ENCODE measurements around the gene DNAAF5. TPM values are rescaled to one million over a fixed set of nuclear protein-coding genes. Genes with fewer than 3 reads are reported as not detected.

The DNAAF5 gene
- total RNA-seq, 1 donor from 2014 or later: 20.5 TPM

DNA sequence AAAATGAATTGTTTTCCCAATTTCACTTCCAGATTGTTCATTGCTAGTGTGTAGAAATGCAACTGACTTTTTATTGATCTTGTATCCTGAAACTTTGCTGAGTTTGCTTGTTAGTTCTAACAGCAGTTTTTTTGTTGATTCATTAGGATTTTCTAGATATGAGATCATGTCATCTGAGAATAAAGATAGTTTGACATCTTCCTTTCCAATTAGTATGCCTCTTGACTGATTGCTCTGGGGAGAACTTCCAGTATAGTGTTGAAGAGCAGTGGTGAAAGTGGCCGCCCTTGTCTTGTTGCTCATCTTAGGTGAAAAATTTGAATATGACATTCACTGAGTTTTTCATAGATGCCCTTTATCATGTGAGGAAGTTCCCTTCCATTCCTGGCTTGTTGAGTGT is 93.8 kb downstream of the DNAAF5 start:
- peaks cover 7 to 56% of the 10 kb centered on the region in 2 donors for H3K4me1 ChIP-seq

GRCh38 chr7:821688-822087 is 95.2 kb downstream of the DNAAF5 start:
- peak overlapping the region; percentile 20 to 41 for H3K27ac ChIP-seq
- intact Hi-C loops (cut with DNase I): no loop called here

More for the DNA sequence above, 93.8 kb downstream of the DNAAF5 start:
- intact Hi-C loops (cut with DNase I): no loop called here
- H3K27ac ChIP-seq: no peak overlapping the region
- no peaks in the 10 kb centered on the region for H3K9me3 ChIP-seq
- no peak overlapping the region for H3K4me3 ChIP-seq
- no peaks in the 10 kb centered on the region for H3K27me3 ChIP-seq
- no peaks in the 10 kb centered on the region for H3K36me3 ChIP-seq
- no peak for TF ChIP-seq CTCF (IDR thresholded peaks at IDR 0.05)
- no peak for DNase-seq (ENCODE audit: low spot score in 2 of 2)

DNA sequence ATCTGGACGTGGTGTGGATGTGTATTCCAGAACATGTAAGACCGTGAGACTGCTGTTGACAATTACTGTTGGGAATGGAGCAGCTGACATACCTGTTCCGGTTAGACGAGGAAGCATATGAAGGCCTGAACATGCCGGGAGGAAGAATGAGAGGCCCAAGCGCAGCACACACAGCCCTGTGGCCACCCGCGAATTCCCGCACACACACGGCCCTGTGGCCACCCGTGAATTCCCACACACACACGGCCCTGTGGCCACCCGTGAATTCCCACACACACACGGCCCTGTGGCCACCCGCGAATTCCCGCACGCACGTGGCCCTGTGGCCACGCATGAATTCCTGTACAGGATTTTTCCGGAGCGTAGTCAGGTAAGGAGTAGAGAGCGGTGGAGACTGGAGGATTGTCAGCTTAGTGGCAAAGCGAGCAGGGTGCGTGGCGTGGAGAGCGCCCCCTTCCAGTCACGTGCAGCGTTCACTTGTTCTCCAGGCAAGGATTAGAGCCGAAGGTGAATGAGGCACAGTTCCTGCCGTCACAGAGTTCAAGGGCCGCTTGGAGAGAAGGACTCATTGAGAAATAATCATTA is 96.3 kb downstream of the DNAAF5 start:
- Histone ChIP-seq H3K9me3 (no peaks in the 10 kb centered on the region), H3K4me3 (no peak overlapping the region), H3K4me1 (peaks cover 6 to 55% of the 10 kb centered on the region in 2 donors), H3K36me3 (no peaks in the 10 kb centered on the region), H3K27me3 (no peaks in the 10 kb centered on the region), H3K27ac (peak overlapping the region in 1 of 2 donors; percentile 34)
- intact Hi-C loops (cut with DNase I): no loop called here
- DNase-seq (ENCODE audit: low spot score in 2 of 2): no peak
- no peak for TF ChIP-seq CTCF (IDR thresholded peaks at IDR 0.05)

More at GRCh38 chr7:821688-822087, 95.2 kb downstream of the DNAAF5 start:
- DNase-seq (ENCODE audit: low spot score in 2 of 2): no peak
- no peak for TF ChIP-seq CTCF (IDR thresholded peaks at IDR 0.05)
- H3K36me3 ChIP-seq: no peaks in the 10 kb centered on the region
- H3K9me3 ChIP-seq: no peaks in the 10 kb centered on the region
- H3K4me1 ChIP-seq: peaks cover 6 to 58% of the 10 kb centered on the region in 2 donors
- no peaks in the 10 kb centered on the region for H3K27me3 ChIP-seq
- H3K4me3 ChIP-seq: peak overlapping the region in 1 of 2 donors; percentile 18

DNA sequence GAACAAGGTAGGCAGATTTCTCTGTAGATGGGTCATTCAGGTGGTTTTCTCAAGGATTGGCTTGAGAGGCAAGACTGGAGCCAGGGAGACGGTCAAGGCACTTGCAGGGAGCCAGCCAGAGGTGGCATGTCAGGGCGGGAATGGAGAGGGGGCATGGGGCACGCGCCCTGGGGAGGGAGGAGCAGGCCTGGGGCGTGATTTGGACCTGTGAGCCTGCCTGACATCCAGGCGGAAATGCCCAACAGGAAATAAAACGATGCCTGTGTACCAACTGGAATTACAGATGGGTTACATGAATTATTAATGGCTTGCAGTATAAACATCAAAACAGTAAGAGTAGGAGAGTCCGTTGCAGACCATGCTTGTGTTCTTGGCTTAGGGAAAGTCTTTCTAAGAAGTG is 97.2 kb downstream of the DNAAF5 start:
- no peak for DNase-seq (ENCODE audit: low spot score in 2 of 2)
- H3K4me1 ChIP-seq: peaks cover 6 to 50% of the 10 kb centered on the region in 2 donors
- H3K27me3 ChIP-seq: no peaks in the 10 kb centered on the region
- no peaks in the 10 kb centered on the region for H3K36me3 ChIP-seq
- H3K4me3 ChIP-seq: no peak overlapping the region
- no peak for TF ChIP-seq CTCF (IDR thresholded peaks at IDR 0.05)
- H3K9me3 ChIP-seq: no peaks in the 10 kb centered on the region
- intact Hi-C loops (cut with DNase I): no loop called here
- H3K27ac ChIP-seq: peak overlapping the region; percentile 1 to 34

DNA sequence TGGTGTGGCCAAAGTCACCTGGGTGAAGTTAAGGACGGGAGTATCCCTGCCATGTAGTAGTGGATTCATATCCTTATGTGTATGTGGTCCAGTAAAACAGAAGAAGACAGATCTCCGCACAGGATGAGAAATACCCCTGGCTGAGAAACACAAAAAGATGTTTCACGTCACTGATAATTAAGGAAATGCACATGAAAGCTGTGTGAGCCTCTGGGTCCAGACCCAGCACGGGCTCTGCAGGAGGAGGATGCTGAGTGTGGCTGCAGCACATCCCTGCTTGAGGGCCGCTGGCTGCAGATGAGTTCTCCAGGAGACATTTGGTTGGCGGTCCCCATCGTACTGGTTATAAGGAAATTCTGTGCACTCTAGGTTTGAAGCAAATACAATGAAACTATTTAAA is 97.6 kb downstream of the DNAAF5 start:
- DNase-seq (ENCODE audit: low spot score in 2 of 2): no peak
- intact Hi-C loops (cut with DNase I): no loop called here

More for the DNA sequence above, 97.6 kb downstream of the DNAAF5 start:
- Histone ChIP-seq H3K9me3 (no peaks in the 10 kb centered on the region), H3K27me3 (no peaks in the 10 kb centered on the region), H3K36me3 (no peaks in the 10 kb centered on the region), H3K4me1 (peaks cover 6 to 50% of the 10 kb centered on the region in 2 donors), H3K4me3 (no peak overlapping the region), H3K27ac (peak overlapping the region; percentile 26 to 70)
- no peak for TF ChIP-seq CTCF (IDR thresholded peaks at IDR 0.05)
